ENCODE results near the gene POR. TPM values are rescaled to one million over a fixed set of nuclear protein-coding genes. Genes with fewer than 3 reads are reported as not detected.
A peak's percentile ranks its signal among the peaks of the same experiment; 100 is the strongest.

POR gene
- total and polyA plus RNA-seq, 8 donors, result 41.4 to 210 (median 52.1) TPM

GRCh38 chr7:75945297-75946168 is 30.6 kb downstream of the POR start:
- no peak for TF ChIP-seq CTCF (IDR thresholded peaks at IDR 0.05)
- Histone ChIP-seq H3K27me3 (no peaks in the 10 kb centered on the region), H3K36me3 (peaks cover 0 to 6% of the 10 kb centered on the region in 2 donors), H3K9me3 (no peaks in the 10 kb centered on the region), H3K4me3 (no peak overlapping the region), H3K4me1 (peaks cover 8 to 67% of the 10 kb centered on the region in 2 donors), H3K27ac (peak overlapping the region; percentile 71 to 92)
- DNase-seq, result peak in 2 of 4 donors; percentile 57 to 61
- intact Hi-C loops (cut with DNase I), result no loop called here
- ATAC-seq, result peak; percentile 86

GRCh38 chr7:75946207-75946855 is 31.4 kb downstream of the POR start:
- Histone ChIP-seq H3K4me1 (peaks cover 8 to 75% of the 10 kb centered on the region in 2 donors), H3K27me3 (no peaks in the 10 kb centered on the region), H3K27ac (peak overlapping the region; percentile 71 to 92), H3K36me3 (peaks cover 0 to 6% of the 10 kb centered on the region in 2 donors), H3K4me3 (no peak overlapping the region), H3K9me3 (no peaks in the 10 kb centered on the region)
- ATAC-seq (peak; percentile 47), DNase-seq (peak in 1 of 4 donors; percentile 36)
- no peak for TF ChIP-seq CTCF (IDR thresholded peaks at IDR 0.05)
- intact Hi-C loops (cut with DNase I), result no loop called here

- intact Hi-C loops (cut with DNase I), result no loop called here
- Histone ChIP-seq H3K9me3 (no peaks in the 10 kb centered on the region), H3K36me3 (peaks cover 0 to 6% of the 10 kb centered on the region in 2 donors), H3K27ac (peak overlapping the region; percentile 33 to 53), H3K4me3 (no peak overlapping the region), H3K4me1 (peaks cover 10 to 84% of the 10 kb centered on the region in 2 donors), H3K27me3 (no peaks in the 10 kb centered on the region)
- DNase-seq (peak in 1 of 4 donors; percentile 43), ATAC-seq (peak; percentile 18)
- no peak for TF ChIP-seq CTCF (IDR thresholded peaks at IDR 0.05)
These were observed 33.2 kb downstream of the POR start for GRCh38 chr7:75948179-75948578.

- Histone ChIP-seq H3K9me3 (no peaks in the 10 kb centered on the region), H3K27me3 (no peaks in the 10 kb centered on the region), H3K4me1 (peaks cover 10 to 87% of the 10 kb centered on the region in 2 donors), H3K27ac (peak overlapping the region in 1 of 2 donors; percentile 87), H3K4me3 (no peak overlapping the region), H3K36me3 (peaks cover 0 to 21% of the 10 kb centered on the region in 2 donors)
- peak in 2 of 4 donors; percentile 46 to 52 for DNase-seq
- intact Hi-C loops (cut with DNase I), result no loop called here
- no peak for TF ChIP-seq CTCF (IDR thresholded peaks at IDR 0.05)
- ATAC-seq, result peak; percentile 23
These were observed 35.2 kb downstream of the POR start for GRCh38 chr7:75950111-75950681.

- no peak for TF ChIP-seq CTCF (IDR thresholded peaks at IDR 0.05)
- ATAC-seq (peak; percentile 53), DNase-seq (peak in 2 of 4 donors; percentile 58 to 85)
- Histone ChIP-seq H3K27ac (peak overlapping the region; percentile 53 to 87), H3K36me3 (peaks cover 0 to 34% of the 10 kb centered on the region in 2 donors), H3K9me3 (no peaks in the 10 kb centered on the region), H3K27me3 (no peaks in the 10 kb centered on the region), H3K4me1 (peaks cover 2 to 83% of the 10 kb centered on the region in 2 donors), H3K4me3 (no peak overlapping the region)
- intact Hi-C loops (cut with DNase I), result no loop called here
These were observed 36.6 kb downstream of the POR start for GRCh38 chr7:75951506-75951905.

Measured in left lung (tissue), 10 donors.